Measurements from ENCODE around the gene TDRKH.

- TF ChIP-seq CTCF (IDR thresholded peaks at IDR 0.05) (no peak), POLR2A (IDR thresholded peaks at IDR 0.05) (no peak), EP300 (IDR thresholded peaks at IDR 0.05) (no peak)
Measured at GRCh38 chr1:151829352-151830046, 39.2 kb upstream of the TDRKH start.
